COLO829 (cell line): Measurements from ENCODE around the gene PAMR1.
"Not testable (repeated sequence)": the region's sequence is repeated elsewhere in the genome, so short reads cannot be mapped to it uniquely, and the experiment has no call there.

Experiments
- DNase-seq: peaks from one replicate; pipeline ENCODE4 v3.0.0; 2012; ENCODE audit warnings: low spot score

Gene PAMR1, protein sequence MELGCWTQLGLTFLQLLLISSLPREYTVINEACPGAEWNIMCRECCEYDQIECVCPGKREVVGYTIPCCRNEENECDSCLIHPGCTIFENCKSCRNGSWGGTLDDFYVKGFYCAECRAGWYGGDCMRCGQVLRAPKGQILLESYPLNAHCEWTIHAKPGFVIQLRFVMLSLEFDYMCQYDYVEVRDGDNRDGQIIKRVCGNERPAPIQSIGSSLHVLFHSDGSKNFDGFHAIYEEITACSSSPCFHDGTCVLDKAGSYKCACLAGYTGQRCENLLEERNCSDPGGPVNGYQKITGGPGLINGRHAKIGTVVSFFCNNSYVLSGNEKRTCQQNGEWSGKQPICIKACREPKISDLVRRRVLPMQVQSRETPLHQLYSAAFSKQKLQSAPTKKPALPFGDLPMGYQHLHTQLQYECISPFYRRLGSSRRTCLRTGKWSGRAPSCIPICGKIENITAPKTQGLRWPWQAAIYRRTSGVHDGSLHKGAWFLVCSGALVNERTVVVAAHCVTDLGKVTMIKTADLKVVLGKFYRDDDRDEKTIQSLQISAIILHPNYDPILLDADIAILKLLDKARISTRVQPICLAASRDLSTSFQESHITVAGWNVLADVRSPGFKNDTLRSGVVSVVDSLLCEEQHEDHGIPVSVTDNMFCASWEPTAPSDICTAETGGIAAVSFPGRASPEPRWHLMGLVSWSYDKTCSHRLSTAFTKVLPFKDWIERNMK

DNA sequence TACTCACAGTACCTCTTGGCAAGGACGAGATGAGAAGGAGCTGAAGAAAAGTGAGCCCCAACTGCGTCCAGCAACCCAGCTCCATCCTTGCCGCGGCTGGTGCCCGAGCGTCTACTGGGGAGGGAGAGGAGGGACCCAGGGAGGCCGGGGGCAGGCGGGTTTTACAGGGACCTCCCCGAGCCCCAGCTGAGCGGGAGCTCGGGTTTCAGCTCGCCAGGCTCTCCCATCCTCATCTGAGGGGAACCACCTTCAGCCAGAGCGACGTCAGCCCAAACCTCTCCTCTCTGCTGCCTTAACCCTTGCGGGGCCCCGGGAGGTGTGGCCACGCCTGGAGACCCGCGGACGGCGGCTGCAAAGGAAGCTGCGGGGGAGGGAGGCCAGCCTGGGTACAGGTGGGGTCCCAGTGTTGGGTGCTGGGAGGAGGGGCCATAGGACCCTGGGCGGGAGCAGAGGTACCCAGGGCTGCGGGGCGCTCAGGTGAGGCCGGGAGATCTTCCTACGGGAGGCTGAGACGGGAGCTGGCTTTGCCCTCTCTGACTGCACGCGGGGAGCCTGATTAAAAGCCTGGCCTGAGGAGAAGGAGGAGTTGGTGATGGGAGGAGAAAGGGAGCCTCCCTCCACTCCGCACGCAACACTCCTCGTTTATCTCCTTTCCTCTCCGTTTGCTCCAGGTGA lies at the start of gene PAMR1:
Gene PAMR1, minus strand, starts transcription at position 116 of the 675 bp plus-strand sequence. Its CDS starts 31 bp downstream, at position 85.
- no peak for DNase-seq

DNA sequence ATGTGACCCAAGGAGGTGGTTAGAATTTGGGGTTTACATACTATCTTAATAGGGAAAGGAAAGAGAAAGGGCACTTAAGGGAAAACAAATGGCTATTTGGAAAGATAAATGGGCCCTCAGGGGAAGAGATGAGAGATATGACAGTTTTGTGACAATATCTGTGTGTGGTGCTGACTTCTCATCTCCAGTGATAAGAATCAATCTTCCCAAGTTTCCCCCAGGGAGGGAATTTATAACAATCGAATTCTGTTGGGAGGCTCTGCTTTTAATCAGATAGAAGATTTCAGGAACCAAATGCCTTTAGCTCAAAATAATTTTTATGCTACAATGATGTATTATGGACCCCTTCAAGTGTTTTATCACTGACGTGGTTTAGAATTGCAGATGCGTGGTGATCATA lies 46.3 kb upstream of the PAMR1 start:
- no peak for DNase-seq

DNA sequence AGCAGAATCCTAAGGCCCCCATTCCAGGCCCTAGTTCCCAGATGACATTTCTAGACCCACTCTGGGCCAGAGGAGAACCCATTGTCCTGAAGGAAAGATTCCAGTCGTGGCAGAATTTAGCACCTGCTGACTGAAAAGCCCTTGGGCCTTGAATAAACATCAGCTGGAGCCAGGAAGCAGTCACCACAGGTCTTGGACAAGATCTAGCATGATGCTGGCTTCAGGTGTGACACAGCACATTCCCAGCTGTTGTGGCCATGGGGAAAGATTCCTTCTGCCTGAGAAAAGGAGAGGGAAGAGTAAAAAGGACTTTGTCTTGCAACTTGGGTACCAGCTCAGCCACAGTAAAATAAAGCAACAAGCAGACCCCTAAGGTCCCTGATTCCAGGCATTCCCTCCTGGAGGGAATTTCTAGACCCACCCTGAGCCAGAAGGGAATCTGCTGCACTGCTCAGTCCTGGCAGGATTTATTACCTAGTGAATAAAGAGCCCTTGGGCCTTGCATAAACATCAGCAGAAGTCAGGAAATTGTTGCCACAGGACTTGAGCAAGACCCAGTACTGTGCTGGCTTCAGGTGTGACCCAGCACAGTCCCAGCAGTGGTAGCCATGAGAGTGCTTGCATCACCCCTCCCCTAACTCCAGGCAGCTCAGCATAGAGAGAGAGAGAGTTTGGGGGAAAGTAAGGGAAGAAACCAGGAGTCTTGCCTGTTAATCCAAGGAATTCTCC lies 42.5 kb upstream of the PAMR1 start:
- no peak for DNase-seq

DNA sequence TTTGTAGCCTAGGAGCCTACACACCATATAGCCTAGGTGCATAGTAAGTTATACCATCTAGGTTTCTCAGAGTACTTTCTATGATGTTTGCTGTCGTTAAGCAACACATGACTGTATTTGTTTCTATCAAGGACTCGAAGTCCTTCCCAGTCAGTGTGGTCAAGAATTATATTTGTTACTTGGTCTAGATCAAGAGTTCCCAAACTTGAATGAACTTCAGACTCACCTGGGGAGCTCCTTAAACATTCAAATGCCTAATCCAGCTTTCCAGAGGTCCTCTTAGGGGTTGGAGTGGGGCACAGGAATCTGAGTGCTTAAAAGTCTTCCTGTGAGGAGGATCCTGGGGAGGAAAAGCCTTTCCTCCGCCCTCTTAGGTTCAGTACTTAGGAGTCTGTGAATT lies 41.5 kb upstream of the PAMR1 start:
- DNase-seq, result no peak

DNA sequence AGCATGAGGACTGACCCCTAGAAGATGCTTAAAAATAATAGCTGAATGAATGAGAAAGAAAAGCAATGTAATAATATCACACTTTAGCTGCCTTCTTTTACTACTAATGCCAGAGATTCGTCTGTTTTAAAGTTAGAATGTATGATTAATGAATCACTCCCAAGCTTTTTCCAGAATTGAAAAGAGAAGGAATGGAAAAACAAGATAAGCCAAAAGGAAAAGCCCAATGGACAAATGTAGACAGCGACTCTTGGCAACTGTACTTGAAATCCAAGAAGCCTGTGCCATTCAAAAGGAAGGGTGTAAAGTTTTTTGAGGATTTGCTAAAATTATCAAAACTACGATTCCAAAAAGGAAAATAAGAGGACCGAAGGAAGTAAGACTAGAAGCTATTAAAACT lies 40.8 kb upstream of the PAMR1 start:
- DNase-seq, result no peak

DNA sequence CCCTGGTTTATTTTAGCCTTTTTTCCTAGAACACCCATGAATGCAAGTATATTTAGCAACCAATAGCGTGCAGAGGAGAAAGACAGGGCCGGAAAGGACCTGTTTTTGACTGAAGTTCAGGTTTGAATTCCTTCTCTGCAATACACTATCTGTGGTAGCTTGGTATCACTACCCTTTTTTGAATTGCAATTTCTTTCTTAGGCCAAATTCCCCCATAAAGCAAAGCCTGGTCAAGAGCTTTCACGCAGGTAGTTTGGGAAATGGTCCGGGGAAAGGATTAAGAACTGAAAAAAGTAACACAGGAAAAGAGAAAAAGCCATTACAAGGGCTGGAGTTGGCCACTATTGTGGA lies 38.8 kb upstream of the PAMR1 start:
- DNase-seq, result no peak

DNA sequence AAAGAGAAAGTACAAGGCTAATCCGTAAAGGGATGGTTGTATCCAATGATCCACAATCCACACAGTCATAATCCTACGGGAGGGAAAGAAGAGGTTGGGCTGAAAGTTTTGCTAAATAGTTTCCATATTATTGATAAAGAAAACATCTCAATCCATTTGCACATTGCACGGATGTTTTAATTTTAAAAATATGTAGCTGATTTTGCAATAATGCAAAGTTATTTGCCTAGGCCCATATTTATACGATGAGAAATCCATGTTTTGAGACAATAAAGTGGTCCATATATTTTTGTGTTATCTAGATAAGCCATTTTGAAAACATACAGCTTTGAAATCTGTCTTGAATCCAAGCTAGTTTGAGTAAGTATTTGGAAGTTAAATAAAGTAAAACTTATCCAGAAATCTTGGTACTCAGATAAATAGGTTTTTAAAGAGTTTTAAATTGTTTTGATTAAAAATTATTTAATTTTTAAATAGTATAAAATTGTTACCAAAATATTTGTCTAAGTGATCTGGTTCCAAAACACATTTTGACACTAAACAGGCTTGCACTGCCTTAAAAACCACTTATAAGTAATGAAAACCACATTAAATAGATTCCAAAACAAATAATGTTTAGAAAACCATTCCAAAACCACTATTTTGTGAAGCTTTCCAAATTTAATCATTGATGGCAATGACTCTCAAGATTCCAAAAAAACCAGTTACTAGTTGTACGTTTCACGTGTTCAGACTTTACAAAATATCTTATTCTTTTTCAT lies 38.2 kb upstream of the PAMR1 start:
- no peak for DNase-seq

DNA sequence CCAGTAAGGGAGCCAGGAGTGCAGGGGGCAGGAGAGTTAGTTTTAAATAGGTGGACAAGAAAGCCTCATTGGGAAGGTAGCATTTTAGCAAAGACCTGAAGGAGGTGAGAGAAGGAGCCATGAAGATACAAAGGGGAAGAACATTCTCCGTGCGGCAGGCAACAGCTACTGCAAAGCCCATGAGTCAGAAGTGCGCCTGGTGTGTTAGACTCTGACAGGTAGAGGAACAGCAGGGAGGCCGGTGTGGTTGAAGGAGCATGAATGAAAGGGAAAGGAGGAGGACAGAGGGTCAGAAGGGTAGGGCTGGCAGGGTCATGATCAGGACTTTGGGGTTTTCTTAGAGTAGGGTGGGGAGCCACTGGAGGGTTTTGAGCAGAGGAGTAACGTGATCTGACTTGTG lies 34.5 kb upstream of the PAMR1 start:
- no peak for DNase-seq

DNA sequence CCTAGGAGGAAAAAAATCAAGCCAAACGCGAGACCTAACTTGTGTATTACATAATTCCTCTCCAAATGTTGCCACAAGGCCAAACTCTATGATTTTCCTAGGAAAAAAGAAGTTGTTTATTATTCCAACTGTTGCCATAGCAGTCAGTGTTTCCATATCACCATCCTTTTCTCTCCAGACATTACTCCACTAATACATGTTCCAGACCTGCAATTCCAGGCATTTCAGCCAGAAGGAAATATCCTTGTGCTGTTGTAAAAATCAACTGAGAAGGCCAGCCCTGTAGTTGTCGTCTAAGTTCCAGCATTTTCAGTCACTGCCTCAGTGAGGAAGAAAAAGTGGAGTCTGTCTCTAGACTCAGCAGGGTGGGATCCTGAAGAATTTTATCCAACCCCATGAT lies 33.1 kb upstream of the PAMR1 start:
- DNase-seq, result no peak

DNA sequence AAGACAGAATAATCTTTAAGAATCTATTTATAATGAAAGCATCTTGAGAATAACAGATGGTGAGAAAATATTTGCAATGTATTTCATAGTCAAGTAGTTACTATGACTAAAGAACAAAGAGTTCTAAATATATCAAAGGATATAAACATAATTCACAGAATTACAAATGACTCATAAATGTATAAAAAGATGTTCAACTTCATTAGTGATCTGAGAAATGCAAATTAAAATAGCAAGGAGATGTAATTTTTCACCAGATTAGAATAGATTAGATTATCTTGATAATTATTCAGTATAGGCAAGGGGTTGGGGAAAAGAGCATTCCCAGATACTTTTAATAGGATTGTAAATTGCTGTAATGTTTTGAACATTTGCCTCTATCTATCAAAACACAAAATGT lies 30.1 kb upstream of the PAMR1 start:
- no peak for DNase-seq

DNA sequence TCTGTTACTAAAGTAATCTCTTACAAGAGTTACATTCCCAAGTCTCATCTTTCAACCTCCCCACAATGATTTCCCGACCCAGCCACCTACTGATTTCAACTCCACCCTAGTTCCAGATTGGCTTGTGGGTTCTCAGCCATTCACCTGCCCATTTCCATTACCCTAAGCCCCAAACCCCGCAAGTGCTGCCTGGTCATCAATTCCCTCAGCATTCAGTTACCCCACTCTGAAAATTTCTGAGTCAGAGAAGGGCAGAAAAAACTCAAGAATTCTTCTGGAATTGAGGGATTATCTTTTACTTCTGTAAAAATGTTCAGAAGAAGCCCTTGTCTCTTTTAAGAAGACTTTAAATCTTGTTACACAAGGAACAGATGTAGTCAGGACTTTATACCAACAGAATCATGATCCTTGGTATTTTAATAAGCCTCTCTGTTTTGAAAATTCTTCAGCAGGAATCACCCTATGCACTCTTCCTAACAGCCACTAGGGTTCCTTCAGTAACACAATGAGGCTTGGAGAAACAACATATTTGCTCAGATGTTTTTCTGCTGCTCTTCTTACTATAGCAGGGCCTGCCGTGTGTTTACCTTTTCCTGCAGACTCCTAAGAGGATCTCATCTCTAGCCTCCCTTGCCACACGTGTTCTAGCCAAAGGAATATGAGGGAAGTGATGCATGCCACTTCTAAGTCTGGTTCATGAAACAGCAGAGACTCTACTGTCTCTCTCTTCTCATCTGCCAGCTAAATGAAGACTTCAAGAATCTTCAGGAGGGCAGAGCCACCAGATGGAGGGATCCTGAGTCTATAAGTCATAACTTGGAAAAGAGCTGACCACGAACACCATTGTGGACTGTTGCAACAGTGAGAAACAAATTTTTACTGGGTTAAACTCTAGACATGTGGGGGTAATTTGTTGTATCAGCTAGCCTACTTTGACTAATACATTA lies 29.3 kb upstream of the PAMR1 start:
- no peak for DNase-seq

DNA sequence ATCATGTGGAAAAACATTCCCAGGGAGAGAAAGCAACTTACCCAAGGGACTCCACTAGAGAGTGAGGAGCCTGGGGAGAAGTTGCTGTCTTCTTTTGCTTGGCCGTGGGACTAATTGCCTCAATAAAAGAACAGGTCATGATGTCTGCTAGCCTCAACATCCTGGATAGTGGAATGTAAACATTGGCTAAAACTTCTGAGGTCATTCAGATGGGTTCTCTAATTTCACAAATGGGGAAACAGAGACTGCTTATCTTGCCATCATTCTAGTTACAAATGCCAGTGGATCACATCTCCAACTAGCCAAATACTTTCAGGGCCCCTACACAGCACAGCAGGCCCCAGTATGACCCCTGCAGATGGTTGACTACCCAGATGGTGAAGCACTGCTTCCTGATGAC lies 28.4 kb upstream of the PAMR1 start:
- DNase-seq, result no peak

DNA sequence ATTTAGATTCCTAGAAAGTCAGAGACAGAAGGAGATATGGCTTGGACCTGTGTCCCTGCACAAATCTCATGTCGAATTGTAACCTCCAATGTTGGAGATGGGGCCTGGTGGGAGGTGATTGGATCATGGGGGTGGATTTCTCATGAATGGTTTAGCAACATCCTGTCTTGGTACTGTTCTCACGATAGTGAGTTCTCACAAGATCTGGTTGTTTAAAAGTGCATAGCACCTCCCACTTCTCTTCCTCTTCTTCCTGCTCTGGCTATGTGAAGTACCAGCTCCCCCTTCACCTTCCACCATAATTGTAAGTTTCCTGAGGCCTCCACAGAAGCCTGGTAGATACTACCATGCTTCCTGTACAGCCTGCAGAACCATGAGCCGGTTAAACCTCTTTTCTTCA lies 27.6 kb upstream of the PAMR1 start:
- DNase-seq, result no peak

DNA sequence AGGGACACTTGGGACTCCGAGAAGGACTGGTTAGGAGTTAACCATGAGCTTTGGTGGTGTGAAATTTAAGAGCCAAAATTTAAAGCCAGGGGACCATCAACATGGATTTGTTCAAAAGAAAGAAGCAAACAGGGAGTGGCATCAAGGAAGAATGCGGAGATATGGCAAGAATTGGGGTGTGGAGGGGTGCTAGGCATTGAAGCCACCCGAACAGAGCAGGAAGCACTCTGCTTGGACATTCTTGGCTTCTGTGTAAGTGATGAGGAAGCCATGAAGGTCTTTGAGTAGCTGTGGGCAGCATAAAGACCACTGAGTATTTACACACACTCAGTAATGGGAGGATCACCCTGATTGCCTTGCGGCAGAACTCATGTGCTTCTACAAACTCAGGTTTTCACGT lies 27.2 kb upstream of the PAMR1 start:
- no peak for DNase-seq

DNA sequence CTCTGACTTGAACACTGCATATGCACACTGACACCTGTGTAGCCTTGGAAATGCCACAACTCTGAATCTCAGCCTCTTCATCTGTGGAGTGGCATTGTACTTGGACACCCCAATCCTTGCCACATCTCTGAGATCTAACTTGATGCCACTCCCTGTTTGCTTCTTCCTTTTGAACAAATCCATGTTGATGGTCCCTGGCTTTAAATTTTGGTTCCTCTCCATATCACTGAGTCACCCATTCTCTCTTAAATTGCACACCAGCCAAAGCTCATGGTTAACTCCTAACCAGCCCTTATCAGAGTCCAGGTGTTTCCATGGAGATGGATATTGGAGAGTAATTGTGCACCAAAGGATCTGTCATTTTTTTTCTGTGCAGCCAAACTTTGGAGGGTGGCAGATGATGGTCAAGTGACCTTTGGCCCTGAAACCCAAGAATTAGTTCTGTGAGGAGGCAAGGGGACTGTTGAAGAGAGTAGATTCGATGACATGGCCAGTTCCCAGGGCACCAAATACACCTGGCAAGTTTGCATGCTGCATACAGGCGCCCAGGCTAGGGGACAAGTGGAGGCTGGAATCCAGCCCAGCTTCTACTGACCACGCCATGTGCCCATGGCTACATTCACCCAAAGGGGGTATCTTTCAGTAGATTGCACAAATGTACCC lies 25.1 kb upstream of the PAMR1 start:
- DNase-seq, result no peak

DNA sequence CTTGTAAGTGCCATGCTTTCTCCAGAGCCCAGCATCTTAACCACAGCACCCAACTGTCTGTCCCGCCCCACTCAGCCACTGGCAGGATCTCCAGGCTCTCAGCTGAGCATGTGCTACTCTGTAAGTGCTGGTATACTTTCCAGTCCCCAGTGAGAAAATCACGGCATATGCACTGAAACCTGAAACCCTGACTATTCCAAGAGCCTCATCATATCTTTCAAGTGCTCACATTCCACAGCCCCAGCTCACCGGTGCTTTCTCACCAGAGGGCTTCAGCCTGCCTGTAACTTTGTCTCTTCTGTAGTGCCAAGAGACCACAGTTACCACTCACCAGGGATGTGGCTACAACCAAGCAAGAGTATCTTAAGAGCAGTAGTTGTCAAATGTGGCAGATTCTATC lies 24.4 kb upstream of the PAMR1 start:
- no peak for DNase-seq

DNA sequence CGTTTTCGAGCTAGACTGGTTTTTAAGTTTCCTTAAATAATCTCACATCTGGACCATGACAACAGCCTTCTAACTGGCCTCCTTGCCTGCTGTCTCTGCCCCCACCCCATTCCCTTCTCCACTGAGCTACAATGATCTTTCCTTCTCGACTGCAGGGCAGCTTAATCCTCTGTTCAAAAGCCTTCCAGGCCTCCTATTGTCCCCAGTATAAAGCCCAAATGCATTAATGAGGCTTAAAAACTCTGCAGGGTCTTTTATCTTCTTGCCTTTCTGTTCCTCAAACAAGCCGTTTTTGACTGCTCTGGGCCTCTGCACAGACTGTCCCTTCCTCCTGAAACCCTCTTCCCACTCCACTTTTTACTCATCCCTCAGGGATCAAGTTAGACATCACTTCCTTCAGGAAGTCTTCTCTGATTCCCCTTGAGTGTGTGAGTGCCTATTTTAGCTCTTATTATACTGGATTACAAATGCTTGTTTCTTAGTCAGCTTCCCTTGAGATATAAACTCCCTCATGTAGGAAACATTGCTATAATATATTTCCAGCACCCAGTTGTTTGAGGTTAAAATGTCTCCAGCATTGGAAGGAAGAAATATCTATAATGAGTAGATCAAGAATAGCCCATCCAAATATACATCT lies 23.6 kb upstream of the PAMR1 start:
- no peak for DNase-seq

DNA sequence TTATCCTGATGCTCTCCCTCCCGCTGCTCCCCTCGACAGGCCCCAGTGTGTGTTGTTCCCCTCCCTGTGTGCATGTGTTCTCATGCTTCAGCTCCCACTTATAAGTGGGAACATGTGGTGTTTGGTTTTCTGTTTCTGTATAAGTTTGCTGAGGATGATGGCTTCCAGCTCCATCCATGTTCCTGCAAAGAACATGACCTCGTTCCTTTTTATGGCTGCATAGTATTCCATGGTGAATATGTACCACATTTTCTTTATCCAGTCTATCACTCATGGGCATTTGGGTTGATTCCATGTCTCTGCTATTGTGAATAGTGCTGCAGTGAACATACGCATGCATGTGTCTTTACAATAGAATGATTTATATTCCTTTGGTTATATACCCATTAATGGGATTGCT lies 22.6 kb upstream of the PAMR1 start:
- not testable (repeated sequence) for DNase-seq

DNA sequence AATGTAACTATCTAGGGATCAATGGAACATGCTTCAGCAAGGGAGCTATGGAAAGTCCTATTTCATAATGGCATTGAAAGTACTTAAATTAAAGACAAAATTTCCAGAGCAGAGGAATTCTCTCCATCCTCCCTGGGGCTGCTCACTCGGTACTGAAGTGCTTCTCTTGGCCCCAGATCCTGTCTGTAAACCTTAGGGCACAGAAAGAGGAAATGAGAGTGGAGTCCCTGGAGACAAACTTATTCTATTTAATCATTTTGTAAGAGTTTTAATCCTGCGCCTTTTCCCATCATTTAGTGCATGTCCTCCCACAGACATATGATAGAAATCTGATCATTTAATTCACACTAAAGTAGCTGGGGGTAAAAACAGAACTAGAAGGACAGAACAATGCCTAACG lies 20.9 kb upstream of the PAMR1 start:
- no peak for DNase-seq
